Measurements from ENCODE around the gene ABI2. TPM values are rescaled to one million over a fixed set of nuclear protein-coding genes. Genes with fewer than 3 reads are reported as not detected.
"Not testable (repeated sequence)": the region's sequence is repeated elsewhere in the genome, so short reads cannot be mapped to it uniquely, and the experiment has no call there.

ABI2 gene
- total RNA-seq, 1 experiment from 2014 or later, result 72.2 TPM

DNA sequence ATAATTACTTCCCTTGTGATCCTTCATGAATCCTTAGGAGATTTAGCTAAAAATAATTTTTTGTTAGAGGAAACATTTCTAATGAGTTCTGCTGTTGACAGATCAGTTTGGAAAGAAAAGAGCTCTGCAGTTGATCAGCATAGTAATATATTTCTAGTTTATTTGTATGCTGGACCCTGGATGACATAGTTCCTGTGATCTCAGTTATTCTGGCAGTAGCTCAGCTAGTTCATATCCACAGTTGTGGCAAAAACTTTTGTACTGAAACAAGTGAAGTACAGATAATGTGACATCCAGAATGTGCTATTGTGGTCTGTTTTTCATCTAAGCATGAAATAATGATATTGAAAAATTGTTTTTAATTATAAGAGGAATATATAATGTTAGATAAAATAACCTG, 33.7 kb downstream of the ABI2 start:
- Histone ChIP-seq H3K9me3 (ENCODE audit: control insufficient read depth, insufficient read depth, low read depth, low read length) (no peaks in the 10 kb centered on the region), H3K4me1 (ENCODE audit: control insufficient read depth, insufficient read depth, low read length) (no peaks in the 10 kb centered on the region; the same call in 1 of the 2 replicates), H3K27ac (ENCODE audit: low read length) (no peak overlapping the region), H3K36me3 (ENCODE audit: control insufficient read depth, insufficient read depth, low read length) (no peaks in the 10 kb centered on the region), H3K4me3 (ENCODE audit: low read depth in 2 of 2, low read length in 2 of 2) (no peak overlapping the region), H3K27me3 (ENCODE audit: control insufficient read depth, insufficient read depth, low read length) (no peaks in the 10 kb centered on the region)
- in situ Hi-C loops (cut with HindIII; ENCODE audit: low pct_unique_long_range_greater_than_20kb, low sequenced_read_pairs) (no loop called here), intact Hi-C loops (cut with micrococcal nuclease; ENCODE audit: unreplicated experiment) (no loop called here)
- DNase-seq (ENCODE audit: low read depth, low spot score) (no peak), ATAC-seq (no peak)
- ChIA-PET POLR2A (no interaction called here), CTCF (no interaction called here)
- TF ChIP-seq SIN3A (IDR thresholded peaks at IDR 0.05; ENCODE audit: borderline replicate concordance, insufficient read depth, low read depth, low read length), result no peak
- TF ChIP-seq TCF7L2 (IDR thresholded peaks at IDR 0.05; ENCODE audit: low read depth, low read length), result no peak
- TF ChIP-seq POLR2AphosphoS5 (IDR thresholded peaks at IDR 0.05; ENCODE audit: low read depth, low read length), result no peak
- TF ChIP-seq, protein P1, sequence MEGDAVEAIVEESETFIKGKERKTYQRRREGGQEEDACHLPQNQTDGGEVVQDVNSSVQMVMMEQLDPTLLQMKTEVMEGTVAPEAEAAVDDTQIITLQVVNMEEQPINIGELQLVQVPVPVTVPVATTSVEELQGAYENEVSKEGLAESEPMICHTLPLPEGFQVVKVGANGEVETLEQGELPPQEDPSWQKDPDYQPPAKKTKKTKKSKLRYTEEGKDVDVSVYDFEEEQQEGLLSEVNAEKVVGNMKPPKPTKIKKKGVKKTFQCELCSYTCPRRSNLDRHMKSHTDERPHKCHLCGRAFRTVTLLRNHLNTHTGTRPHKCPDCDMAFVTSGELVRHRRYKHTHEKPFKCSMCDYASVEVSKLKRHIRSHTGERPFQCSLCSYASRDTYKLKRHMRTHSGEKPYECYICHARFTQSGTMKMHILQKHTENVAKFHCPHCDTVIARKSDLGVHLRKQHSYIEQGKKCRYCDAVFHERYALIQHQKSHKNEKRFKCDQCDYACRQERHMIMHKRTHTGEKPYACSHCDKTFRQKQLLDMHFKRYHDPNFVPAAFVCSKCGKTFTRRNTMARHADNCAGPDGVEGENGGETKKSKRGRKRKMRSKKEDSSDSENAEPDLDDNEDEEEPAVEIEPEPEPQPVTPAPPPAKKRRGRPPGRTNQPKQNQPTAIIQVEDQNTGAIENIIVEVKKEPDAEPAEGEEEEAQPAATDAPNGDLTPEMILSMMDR (IDR thresholded peaks at IDR 0.05), result no peak
- TF ChIP-seq, protein P2, sequence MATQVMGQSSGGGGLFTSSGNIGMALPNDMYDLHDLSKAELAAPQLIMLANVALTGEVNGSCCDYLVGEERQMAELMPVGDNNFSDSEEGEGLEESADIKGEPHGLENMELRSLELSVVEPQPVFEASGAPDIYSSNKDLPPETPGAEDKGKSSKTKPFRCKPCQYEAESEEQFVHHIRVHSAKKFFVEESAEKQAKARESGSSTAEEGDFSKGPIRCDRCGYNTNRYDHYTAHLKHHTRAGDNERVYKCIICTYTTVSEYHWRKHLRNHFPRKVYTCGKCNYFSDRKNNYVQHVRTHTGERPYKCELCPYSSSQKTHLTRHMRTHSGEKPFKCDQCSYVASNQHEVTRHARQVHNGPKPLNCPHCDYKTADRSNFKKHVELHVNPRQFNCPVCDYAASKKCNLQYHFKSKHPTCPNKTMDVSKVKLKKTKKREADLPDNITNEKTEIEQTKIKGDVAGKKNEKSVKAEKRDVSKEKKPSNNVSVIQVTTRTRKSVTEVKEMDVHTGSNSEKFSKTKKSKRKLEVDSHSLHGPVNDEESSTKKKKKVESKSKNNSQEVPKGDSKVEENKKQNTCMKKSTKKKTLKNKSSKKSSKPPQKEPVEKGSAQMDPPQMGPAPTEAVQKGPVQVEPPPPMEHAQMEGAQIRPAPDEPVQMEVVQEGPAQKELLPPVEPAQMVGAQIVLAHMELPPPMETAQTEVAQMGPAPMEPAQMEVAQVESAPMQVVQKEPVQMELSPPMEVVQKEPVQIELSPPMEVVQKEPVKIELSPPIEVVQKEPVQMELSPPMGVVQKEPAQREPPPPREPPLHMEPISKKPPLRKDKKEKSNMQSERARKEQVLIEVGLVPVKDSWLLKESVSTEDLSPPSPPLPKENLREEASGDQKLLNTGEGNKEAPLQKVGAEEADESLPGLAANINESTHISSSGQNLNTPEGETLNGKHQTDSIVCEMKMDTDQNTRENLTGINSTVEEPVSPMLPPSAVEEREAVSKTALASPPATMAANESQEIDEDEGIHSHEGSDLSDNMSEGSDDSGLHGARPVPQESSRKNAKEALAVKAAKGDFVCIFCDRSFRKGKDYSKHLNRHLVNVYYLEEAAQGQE (IDR thresholded peaks at IDR 0.05; ENCODE audit: insufficient read depth in 1 of 2, low read depth in 2 of 2, low read length in 1 of 2), result no peak
- BruUV-seq (replicated peaks), result no TSS peak

DNA sequence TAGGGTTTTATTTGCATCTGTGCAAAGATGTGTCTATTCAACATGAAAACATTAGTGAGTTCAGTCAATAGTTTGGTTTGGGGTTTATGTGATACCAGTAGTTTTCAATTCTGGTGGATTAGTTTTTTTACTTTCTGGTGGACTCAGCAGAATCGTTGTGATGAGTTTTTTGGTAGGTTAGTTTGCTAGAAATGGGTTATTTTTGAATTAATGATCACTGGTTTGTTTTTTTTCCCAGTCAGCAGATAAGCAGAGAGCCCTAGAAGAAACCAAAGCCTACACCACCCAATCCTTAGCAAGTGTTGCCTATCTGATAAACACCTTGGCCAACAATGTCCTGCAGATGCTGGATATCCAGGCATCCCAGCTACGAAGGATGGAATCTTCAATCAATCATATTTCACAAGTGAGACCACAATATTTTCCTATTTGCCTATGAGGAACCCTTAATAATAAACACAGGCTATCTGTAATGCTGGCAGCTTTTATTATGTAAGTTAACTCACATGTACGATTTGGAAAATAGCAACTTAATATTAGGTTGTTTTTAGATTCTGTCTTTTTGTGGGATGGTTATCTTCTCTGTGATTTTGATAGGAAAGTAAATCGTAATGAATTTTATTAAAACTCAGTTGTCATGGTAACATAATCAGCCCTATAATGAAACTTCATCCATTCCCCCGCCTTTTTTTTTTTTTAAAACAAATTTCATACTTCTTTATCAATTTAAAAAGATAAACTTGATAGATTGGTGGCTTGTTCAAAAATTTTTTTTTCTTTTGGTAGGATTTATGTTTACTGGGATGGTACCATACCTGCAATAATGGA, 38.7 kb downstream of the ABI2 start:
- no peaks in the 10 kb centered on the region for H3K27me3 ChIP-seq (ENCODE audit: control insufficient read depth, insufficient read depth, low read length)
- TF ChIP-seq, protein P2 (IDR thresholded peaks at IDR 0.05; ENCODE audit: insufficient read depth in 1 of 2, low read depth in 2 of 2, low read length in 1 of 2), result no peak
- TF ChIP-seq POLR2AphosphoS5 (IDR thresholded peaks at IDR 0.05; ENCODE audit: low read depth, low read length) (no peak), TCF7L2 (IDR thresholded peaks at IDR 0.05; ENCODE audit: low read depth, low read length) (no peak), SIN3A (IDR thresholded peaks at IDR 0.05; ENCODE audit: borderline replicate concordance, insufficient read depth, low read depth, low read length) (no peak)
- TF ChIP-seq, protein P1 (IDR thresholded peaks at IDR 0.05), result no peak
- H3K27ac ChIP-seq (ENCODE audit: low read length), result no peak overlapping the region
- no peak overlapping the region for H3K4me3 ChIP-seq (ENCODE audit: low read depth in 2 of 2, low read length in 2 of 2)
- no peaks in the 10 kb centered on the region for H3K4me1 ChIP-seq (ENCODE audit: control insufficient read depth, insufficient read depth, low read length)
- in situ Hi-C loops (cut with HindIII; ENCODE audit: low pct_unique_long_range_greater_than_20kb, low sequenced_read_pairs) (no loop called here), intact Hi-C loops (cut with micrococcal nuclease; ENCODE audit: unreplicated experiment) (no loop called here)
- no peaks in the 10 kb centered on the region; the same call in none of the 2 replicates for H3K36me3 ChIP-seq (ENCODE audit: control insufficient read depth, insufficient read depth, low read length)
- ATAC-seq (no peak), DNase-seq (ENCODE audit: low read depth, low spot score) (no peak)
- no TSS peak for BruUV-seq (replicated peaks)
- CTCF ChIA-PET, result no interaction called here
- H3K9me3 ChIP-seq (ENCODE audit: control insufficient read depth, insufficient read depth, low read depth, low read length), result no peaks in the 10 kb centered on the region
- POLR2A ChIA-PET, result no interaction called here

DNA sequence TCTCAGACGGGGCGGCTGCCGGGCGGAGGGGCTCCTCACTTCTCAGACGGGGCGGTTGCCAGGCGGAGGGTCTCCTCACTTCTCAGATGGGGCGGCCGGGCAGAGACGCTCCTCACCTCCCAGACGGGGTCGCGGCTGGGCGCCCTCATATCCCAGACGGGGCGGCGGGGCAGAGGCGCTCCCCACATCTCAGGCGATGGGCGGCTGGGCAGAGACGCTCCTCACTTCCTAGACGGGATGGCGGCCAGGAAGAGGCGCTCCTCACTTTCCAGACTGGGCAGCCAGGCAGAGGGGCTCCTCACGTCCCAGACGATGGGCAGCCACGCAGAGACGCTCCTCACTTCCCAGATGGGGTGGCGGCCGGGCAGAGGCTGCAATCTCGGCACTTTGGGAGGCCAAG, 44.5 kb downstream of the ABI2 start:
- BruUV-seq (replicated peaks); H3K4me3 ChIP-seq (ENCODE audit: low read depth in 2 of 2, low read length in 2 of 2); in situ Hi-C loops (cut with HindIII; ENCODE audit: low pct_unique_long_range_greater_than_20kb, low sequenced_read_pairs); POLR2A ChIA-PET; intact Hi-C loops (cut with micrococcal nuclease; ENCODE audit: unreplicated experiment); H3K27me3 ChIP-seq (ENCODE audit: control insufficient read depth, insufficient read depth, low read length); DNase-seq (ENCODE audit: low read depth, low spot score); H3K27ac ChIP-seq (ENCODE audit: low read length); ATAC-seq; CTCF ChIA-PET; H3K36me3 ChIP-seq (ENCODE audit: control insufficient read depth, insufficient read depth, low read length); H3K9me3 ChIP-seq (ENCODE audit: control insufficient read depth, insufficient read depth, low read depth, low read length); H3K4me1 ChIP-seq (ENCODE audit: control insufficient read depth, insufficient read depth, low read length): not testable (repeated sequence)
